Measurements from ENCODE around the gene NFIX. TPM values are rescaled to one million over a fixed set of nuclear protein-coding genes. Genes with fewer than 3 reads are reported as not detected.

The NFIX gene
- total RNA-seq, 1 experiment from 2014 or later: 144 TPM

DNA sequence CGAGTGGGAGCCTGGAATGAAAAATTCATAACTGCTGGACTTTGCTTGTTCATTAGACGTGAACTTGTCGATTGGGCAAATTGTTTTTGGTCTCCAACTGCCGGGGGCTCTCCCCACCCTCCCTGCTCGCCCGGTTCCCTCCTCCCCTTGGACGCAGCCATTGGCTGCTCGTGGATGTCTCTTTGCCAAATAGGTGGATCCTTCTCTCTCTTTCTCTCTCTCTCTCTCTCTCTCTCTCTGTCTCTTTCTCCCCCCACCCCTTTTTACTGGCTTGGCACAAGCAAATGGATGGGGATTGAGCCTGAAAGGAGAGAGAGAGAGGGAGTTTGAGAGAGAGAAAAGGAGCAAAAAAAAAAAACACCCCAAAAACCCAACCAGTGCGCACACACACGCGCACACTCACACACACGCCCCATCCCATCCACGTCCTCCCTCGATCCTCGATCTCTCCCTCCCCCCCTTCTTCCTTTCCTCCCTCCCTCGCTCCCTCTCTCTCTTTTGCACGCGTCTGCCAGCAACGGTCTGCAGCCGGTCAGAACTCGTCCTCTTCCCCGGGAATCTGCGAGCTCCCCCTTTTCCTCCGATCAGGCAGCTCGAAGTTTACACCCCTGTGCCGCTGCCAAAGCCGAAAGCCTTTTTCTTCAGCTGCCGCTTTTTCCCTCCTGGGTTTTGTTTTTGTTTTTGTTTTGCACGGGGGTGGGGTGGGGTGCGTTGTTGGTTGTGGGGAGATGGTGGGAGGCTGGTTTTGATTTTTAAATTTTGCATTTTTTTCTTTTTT is 27.8 kb downstream of the NFIX start:
- no TSS peak for BruUV-seq (replicated peaks)

DNA sequence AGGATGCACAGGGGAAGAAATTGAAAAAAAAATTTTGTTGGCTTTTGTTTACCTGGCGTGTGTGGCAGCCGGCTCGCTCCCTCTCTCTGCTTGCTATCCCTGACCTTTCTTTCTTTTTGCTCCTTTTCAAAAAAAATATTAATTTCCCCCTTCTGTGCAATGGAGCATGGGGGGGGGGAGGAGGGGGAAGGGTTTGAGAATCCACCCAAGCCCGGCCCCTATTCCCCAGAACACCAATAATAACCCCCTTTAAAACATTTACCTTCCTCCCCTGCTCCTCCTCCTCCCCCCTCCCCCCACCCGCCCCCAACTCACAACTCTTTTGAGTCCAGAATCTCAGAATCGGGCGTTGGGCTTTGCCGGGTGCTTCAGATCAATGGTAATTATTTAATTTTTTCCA is 28.4 kb downstream of the NFIX start:
- intact Hi-C loops (cut with micrococcal nuclease; ENCODE audit: unreplicated experiment): loop anchor here (5.0 kb wide), 1 partner anchor 34 kb away; no protein-coding TSS in a partner anchor
- CTCF ChIA-PET: interaction anchor here (0.7 to 0.8 kb wide), 3 partner anchors 10 to 58 kb away, joined by 3 to 10 read pairs (median 6); no protein-coding TSS in a partner anchor
- Histone ChIP-seq H3K9me3 (ENCODE audit: control insufficient read depth, insufficient read depth, low read depth, low read length) (no peaks in the 10 kb centered on the region), H3K4me1 (ENCODE audit: control insufficient read depth, insufficient read depth, low read length) (peaks cover 47% of the 10 kb centered on the region), H3K27ac (ENCODE audit: low read length) (peak overlapping the region; percentile 99), H3K36me3 (ENCODE audit: control insufficient read depth, insufficient read depth, low read length) (no peaks in the 10 kb centered on the region), H3K27me3 (ENCODE audit: control insufficient read depth, insufficient read depth, low read length) (no peaks in the 10 kb centered on the region), H3K4me3 (ENCODE audit: low read depth in 2 of 2, low read length in 2 of 2) (peak overlapping the region; percentile 53 to 81)
- DNase-seq (ENCODE audit: low read depth, low spot score): no peak
- in situ Hi-C loops (cut with HindIII; ENCODE audit: low pct_unique_long_range_greater_than_20kb, low sequenced_read_pairs): no loop called here
- no TSS peak for BruUV-seq (replicated peaks)
- POLR2A ChIA-PET: interaction anchor here (0.7 kb wide), 1 partner anchor 233 kb away, joined by 7 read pairs; no protein-coding TSS in a partner anchor
- no peak for ATAC-seq
- TF ChIP-seq SIN3A (IDR thresholded peaks at IDR 0.05; ENCODE audit: borderline replicate concordance, insufficient read depth, low read depth, low read length): no peak
- TF ChIP-seq, protein P1, sequence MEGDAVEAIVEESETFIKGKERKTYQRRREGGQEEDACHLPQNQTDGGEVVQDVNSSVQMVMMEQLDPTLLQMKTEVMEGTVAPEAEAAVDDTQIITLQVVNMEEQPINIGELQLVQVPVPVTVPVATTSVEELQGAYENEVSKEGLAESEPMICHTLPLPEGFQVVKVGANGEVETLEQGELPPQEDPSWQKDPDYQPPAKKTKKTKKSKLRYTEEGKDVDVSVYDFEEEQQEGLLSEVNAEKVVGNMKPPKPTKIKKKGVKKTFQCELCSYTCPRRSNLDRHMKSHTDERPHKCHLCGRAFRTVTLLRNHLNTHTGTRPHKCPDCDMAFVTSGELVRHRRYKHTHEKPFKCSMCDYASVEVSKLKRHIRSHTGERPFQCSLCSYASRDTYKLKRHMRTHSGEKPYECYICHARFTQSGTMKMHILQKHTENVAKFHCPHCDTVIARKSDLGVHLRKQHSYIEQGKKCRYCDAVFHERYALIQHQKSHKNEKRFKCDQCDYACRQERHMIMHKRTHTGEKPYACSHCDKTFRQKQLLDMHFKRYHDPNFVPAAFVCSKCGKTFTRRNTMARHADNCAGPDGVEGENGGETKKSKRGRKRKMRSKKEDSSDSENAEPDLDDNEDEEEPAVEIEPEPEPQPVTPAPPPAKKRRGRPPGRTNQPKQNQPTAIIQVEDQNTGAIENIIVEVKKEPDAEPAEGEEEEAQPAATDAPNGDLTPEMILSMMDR (IDR thresholded peaks at IDR 0.05): no peak
- no peak for TF ChIP-seq POLR2AphosphoS5 (IDR thresholded peaks at IDR 0.05; ENCODE audit: low read depth, low read length)
- no peak for TF ChIP-seq TCF7L2 (IDR thresholded peaks at IDR 0.05; ENCODE audit: low read depth, low read length)
- TF ChIP-seq, protein P2, sequence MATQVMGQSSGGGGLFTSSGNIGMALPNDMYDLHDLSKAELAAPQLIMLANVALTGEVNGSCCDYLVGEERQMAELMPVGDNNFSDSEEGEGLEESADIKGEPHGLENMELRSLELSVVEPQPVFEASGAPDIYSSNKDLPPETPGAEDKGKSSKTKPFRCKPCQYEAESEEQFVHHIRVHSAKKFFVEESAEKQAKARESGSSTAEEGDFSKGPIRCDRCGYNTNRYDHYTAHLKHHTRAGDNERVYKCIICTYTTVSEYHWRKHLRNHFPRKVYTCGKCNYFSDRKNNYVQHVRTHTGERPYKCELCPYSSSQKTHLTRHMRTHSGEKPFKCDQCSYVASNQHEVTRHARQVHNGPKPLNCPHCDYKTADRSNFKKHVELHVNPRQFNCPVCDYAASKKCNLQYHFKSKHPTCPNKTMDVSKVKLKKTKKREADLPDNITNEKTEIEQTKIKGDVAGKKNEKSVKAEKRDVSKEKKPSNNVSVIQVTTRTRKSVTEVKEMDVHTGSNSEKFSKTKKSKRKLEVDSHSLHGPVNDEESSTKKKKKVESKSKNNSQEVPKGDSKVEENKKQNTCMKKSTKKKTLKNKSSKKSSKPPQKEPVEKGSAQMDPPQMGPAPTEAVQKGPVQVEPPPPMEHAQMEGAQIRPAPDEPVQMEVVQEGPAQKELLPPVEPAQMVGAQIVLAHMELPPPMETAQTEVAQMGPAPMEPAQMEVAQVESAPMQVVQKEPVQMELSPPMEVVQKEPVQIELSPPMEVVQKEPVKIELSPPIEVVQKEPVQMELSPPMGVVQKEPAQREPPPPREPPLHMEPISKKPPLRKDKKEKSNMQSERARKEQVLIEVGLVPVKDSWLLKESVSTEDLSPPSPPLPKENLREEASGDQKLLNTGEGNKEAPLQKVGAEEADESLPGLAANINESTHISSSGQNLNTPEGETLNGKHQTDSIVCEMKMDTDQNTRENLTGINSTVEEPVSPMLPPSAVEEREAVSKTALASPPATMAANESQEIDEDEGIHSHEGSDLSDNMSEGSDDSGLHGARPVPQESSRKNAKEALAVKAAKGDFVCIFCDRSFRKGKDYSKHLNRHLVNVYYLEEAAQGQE (IDR thresholded peaks at IDR 0.05; ENCODE audit: insufficient read depth in 1 of 2, low read depth in 2 of 2, low read length in 1 of 2): no peak

More for the DNA sequence above, 27.8 kb downstream of the NFIX start:
- TF ChIP-seq SIN3A (IDR thresholded peaks at IDR 0.05; ENCODE audit: borderline replicate concordance, insufficient read depth, low read depth, low read length) (0 out of 2 replicates have a peak, but pooled peaks have one; percentile 38), POLR2AphosphoS5 (IDR thresholded peaks at IDR 0.05; ENCODE audit: low read depth, low read length) (peak; percentile 48; the same call in 1 of the 2 replicates), TCF7L2 (IDR thresholded peaks at IDR 0.05; ENCODE audit: low read depth, low read length) (no peak)
- TF ChIP-seq, protein P1 (IDR thresholded peaks at IDR 0.05): no peak
- TF ChIP-seq, protein P2 (IDR thresholded peaks at IDR 0.05; ENCODE audit: insufficient read depth in 1 of 2, low read depth in 2 of 2, low read length in 1 of 2): no peak
- Histone ChIP-seq H3K27ac (ENCODE audit: low read length) (peak overlapping the region; percentile 99), H3K27me3 (ENCODE audit: control insufficient read depth, insufficient read depth, low read length) (no peaks in the 10 kb centered on the region), H3K4me3 (ENCODE audit: low read depth in 2 of 2, low read length in 2 of 2) (peak overlapping the region; percentile 53 to 81), H3K9me3 (ENCODE audit: control insufficient read depth, insufficient read depth, low read depth, low read length) (no peaks in the 10 kb centered on the region), H3K4me1 (ENCODE audit: control insufficient read depth, insufficient read depth, low read length) (peaks cover 43% of the 10 kb centered on the region), H3K36me3 (ENCODE audit: control insufficient read depth, insufficient read depth, low read length) (no peaks in the 10 kb centered on the region)
- POLR2A ChIA-PET: interaction anchor here (0.6 to 0.7 kb wide), 2 partner anchors 118 to 232 kb away, joined by 3 to 7 read pairs; no protein-coding TSS in a partner anchor
- in situ Hi-C loops (cut with HindIII; ENCODE audit: low pct_unique_long_range_greater_than_20kb, low sequenced_read_pairs): no loop called here
- no peak for DNase-seq (ENCODE audit: low read depth, low spot score)
- intact Hi-C loops (cut with micrococcal nuclease; ENCODE audit: unreplicated experiment): loop anchor here (5.0 kb wide), 1 partner anchor 34 kb away; no protein-coding TSS in a partner anchor
- CTCF ChIA-PET: interaction anchor here (0.7 to 0.8 kb wide), 3 partner anchors 9 to 57 kb away, joined by 3 to 10 read pairs (median 6); no protein-coding TSS in a partner anchor
- ATAC-seq: peak; percentile 72

Data from Panc1 (cell line).